Activated CD8-positive, alpha-beta memory T cell treated with anti-CD3 and anti-CD28 coated beads, Interleukin-2, amount 50 U/mL, for 4 hours (primary cell): ENCODE measurements around the gene OR51S1.
"Not testable (repeated sequence)": the region's sequence is repeated elsewhere in the genome, so short reads cannot be mapped to it uniquely, and the experiment has no call there.

ENCODE experiments used
- DNase-seq: peaks from one replicate; pipeline ENCODE4 v3.0.0-alpha.2; 2020

Gene OR51S1, protein sequence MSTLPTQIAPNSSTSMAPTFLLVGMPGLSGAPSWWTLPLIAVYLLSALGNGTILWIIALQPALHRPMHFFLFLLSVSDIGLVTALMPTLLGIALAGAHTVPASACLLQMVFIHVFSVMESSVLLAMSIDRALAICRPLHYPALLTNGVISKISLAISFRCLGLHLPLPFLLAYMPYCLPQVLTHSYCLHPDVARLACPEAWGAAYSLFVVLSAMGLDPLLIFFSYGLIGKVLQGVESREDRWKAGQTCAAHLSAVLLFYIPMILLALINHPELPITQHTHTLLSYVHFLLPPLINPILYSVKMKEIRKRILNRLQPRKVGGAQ

DNA sequence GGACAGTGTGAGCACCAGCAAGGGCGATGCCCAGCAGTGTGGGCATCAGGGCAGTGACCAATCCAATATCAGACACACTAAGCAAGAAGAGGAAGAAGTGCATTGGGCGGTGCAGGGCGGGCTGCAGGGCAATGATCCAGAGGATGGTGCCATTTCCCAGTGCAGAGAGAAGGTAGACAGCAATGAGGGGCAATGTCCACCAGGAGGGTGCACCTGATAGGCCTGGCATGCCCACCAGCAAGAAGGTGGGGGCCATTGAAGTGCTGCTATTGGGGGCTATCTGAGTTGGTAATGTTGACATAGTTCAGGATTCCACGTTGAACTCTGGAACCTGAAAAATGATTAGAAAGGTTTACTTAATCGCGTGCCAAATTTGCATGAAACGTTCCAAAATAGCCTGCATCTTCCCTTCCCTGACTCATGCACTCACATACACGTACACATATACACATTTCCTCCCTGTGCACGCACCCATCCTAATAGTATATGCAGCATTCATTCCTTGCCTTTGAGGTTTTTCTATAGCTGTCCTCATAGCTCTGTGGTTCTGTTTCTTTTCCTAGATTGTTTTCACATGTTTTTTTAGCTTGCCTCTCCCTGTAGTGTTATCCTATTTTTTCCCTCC lies at the start of gene OR51S1:
Gene OR51S1 (minus strand): TSS at position 301 of the 625 bp plus-strand sequence. CDS start 0 bp downstream, at position 301.
- no peak for DNase-seq

DNA sequence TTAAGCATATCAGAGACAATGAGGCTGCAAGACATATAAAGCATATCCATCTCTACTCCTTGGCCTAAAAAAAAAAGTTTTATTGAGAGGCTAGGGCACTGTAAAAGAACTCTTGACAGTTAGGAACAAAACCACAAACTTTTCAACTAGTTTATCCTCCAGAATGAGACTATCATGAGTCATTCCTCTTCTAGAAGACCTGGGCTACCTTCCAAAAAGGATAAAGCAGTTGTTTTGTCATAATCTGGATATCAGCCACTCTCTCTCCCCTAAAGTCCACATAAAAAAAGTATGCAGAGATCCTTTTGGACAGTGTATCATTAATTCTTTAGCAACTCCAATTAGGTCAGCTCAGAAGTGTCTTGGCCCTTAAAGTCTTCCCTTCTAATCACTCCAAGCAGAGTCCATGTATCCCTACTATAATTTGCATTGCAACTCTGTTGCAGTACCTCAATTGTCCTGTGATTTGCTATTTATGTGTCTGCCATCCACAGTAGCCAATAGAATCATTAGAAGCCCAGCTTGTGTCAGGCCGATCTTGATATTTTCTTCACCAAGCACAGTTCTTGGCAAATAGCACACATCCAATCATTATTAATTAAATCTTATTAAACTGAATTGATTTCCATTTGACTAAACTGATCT lies 43.1 kb upstream of the OR51S1 start:
- DNase-seq: no peak

DNA sequence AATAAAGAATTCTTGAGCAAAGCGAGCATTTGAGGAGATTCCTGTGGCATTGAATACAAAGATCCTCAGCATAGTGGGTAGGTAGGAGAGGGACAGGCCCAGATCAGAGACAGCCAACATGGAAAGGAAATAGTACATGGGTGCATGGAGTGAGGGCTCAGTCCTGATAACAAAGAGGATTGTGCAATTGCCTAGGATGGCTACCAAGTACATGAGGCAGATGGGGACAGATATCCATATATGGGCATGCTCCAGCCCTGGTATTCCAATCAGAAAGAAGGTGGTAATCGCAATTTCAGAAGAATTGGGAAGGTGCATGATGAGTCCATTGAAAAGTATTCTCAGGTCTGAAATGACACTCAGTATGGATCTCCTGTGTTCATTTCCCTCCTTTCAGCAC lies 41.3 kb upstream of the OR51S1 start:
- no peak for DNase-seq

DNA sequence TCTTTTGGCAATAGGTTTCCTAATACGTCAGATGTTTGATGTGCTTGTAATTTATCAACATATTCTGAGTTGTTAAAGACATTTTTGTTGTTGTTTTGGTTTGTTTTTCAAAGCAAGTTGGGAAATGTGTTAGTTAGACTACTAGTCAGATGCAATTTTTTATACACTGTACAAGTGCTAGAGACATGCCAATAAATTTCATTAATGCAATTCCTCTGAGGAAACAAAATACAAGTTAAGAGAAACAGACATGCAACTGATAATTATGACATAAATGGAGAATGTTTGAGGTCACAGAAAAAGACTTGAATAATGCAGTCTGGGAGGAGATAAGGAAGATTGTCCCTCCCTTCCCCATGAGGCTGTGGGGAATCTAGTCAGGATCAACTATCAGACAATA lies 38.6 kb upstream of the OR51S1 start:
- DNase-seq: no peak

DNA sequence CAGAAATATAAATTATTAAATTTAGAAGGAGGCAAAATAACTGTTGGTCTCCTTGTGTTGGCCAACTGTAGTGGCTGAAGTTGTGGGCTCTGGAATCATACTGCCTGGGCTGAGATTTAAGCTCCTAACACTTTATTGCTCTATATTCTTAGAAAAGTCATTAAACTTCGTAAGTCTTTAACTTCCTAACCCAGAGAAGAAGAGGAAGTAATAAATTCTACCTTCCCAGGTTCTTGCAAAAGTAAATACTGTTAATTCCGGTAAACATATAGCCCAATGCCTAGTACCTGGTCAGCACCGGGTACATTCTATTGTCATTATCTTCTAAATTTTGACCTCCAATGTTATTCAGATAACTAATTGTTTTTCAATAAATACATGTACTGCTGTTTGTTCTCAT lies 37.2 kb upstream of the OR51S1 start:
- no peak for DNase-seq

DNA sequence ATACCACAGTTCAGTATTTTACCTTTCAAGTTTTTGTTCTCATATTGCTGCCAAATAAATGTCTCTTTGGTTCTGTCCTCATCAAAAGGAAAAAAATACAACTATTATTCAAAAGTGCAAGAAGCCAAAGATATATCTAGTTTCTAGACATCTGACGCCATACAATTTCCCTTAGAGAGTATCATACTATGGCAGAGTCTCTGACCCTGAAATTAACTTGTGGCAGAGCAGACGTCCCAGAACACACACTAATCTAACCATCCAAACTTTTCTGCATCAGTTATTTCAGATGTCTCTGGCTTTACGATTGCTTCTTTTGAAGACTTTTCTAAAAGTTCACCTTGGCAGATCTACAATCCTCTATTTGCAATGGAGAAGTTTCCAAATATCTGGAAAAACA lies 35.4 kb upstream of the OR51S1 start:
- DNase-seq: no peak

DNA sequence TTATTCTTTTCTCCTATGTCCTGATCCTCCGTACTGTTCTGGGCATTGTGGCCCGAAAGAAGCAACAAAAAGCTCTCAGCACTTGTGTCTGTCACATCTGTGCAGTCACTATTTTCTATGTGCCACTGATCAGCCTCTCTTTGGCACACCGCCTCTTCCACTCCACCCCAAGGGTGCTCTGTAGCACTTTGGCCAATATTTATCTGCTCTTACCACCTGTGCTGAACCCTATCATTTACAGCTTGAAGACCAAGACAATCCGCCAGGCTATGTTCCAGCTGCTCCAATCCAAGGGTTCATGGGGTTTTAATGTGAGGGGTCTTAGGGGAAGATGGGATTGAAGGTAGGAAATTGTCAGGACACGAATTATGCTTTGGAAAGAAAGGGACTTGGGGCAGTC lies 33.5 kb upstream of the OR51S1 start:
- no peak for DNase-seq

DNA sequence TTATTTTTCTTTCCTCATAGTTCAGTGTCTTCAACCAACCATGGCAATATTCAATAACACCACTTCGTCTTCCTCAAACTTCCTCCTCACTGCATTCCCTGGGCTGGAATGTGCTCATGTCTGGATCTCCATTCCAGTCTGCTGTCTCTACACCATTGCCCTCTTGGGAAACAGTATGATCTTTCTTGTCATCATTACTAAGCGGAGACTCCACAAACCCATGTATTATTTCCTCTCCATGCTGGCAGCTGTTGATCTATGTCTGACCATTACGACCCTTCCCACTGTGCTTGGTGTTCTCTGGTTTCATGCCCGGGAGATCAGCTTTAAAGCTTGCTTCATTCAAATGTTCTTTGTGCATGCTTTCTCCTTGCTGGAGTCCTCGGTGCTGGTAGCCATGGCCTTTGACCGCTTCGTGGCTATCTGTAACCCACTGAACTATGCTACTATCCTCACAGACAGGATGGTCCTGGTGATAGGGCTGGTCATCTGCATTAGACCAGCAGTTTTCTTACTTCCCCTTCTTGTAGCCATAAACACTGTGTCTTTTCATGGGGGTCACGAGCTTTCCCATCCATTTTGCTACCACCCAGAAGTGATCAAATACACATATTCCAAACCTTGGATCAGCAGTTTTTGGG lies 33.0 kb upstream of the OR51S1 start, which contains the start of gene OR51T1:
Gene OR51T1 (plus strand): TSS at position 41 of the 641 bp plus-strand sequence. CDS start 0 bp downstream, at position 41.
- DNase-seq: no peak

DNA sequence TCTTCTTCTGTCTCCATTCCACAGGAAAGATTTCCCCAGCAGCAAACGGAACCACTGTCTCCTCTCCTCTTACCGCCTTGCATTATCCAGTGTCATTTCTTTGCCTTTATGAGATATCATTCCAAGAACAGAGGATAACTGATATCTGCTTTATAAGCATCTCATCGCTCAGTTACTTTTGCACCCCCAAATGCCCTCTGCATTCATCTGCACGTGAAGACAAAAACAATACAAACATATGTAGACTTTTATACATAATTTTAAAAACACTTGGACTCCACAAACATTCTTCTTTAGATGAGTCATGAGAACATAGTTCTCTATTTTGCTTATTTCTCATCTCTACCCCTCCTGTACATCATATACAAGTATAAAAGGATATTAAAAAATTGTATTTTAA lies 32.2 kb upstream of the OR51S1 start:
- no peak for DNase-seq

DNA sequence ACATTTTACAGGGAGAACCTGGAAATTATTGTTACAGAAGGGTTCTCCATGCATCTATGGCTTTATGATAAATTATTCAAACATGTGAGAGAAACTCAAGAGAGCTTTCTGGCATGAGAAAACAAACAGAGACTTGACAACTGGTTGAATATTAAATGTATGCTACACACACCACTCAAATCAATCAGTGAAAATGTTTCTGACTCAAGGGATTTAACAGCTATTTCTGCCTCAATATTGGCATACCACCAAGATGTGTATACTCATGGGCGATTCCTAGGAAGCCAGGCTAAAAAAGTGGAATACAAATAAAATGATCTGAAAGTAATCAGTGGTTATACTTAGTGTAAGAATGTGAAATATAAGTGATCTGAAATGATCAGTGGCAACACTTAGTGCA lies 16.8 kb upstream of the OR51S1 start:
- no peak for DNase-seq

DNA sequence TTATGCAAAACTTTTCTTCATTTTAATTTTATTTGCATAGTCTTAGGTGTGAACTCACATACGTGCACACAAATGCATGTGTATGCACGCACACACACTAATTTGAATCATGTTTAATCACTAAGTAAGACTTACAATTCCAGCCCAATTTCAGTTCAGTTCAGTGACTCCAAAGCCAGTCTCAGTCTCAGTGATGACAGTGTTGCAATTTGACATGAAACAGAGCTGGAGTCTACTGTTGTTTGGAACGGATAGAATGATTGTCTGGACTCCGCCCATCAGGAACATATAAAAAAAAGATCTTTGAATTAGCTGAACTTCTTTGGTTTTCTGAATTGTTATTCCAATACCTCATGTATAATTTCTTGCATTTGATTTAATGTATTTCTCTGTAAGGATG lies 14.9 kb upstream of the OR51S1 start:
- no peak for DNase-seq

DNA sequence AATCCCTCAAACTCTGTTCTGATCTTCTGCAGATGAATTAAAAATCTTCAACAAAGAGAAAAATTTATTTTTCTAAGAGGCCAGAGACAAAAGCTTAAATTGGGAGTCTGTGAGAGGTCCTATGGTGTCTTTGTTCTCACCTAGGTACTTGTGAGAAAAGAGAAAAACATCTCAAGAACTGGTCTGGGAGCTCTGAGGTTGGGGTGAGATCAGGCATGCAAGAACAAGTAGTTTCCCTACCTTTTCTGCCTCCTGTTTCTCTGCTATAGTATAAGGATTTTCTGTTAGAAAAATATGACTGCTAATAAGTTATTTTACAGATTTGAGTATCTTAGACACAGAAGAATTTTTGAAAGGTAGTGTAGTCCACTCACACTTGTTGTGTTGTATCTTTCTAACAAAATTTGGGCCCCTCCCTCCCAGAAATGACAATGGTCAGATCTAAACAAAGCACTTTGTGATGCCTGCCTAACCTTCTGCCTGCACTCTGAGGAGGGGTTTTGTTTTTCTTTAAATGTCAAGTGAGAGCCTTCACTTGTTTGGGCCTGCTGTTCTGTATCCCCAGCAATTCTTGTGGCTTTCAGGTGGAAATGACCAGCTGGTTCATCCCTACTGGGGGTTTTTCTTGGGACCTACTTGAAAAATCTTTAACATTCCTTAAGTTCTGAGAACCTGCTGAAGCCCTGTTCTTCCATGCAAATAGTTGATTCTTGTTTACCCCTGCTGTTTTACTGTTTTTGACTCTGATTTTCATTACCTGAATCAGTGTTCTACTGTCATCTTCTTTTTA lies 13.6 kb upstream of the OR51S1 start:
- no peak for DNase-seq

DNA sequence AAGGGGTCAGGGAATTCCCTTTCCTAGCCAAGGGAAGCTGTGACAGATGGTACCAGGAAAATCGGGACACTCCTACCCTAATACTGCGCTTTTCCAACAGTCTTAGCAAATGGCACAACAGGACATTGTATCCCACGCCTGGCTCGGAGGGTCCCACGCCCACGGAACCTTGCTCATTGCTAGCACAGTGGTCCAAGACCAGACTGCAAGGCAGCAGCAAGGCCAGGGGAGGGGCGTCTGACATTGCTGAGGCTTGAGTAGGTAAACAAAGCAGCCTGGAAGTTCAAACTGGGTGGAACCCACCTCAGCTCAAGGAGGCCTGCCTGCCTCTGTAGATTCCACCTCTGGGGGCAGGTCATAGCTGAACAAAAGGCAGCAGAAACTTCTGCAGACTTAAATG lies 5.3 kb upstream of the OR51S1 start:
- not testable (repeated sequence) for DNase-seq

DNA sequence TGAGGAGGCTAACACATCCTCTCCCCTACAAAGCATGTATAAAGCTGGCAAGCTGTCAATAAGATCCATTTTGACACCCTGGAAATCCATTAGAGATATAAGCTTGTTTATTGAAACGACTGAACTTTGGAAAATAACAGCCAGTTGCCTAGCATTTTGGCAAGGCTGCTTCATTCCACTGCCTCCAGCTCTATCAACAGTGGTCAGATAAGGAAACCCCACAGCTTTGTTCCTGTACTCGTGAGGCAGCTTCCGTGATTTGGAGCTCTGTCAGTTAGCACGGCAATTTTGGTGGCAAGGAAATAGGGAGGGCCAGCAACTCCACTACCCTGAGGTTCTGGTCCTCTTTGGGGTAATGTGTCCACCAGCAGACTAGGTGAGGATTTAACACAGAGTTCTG lies 2.0 kb upstream of the OR51S1 start:
- no peak for DNase-seq

DNA sequence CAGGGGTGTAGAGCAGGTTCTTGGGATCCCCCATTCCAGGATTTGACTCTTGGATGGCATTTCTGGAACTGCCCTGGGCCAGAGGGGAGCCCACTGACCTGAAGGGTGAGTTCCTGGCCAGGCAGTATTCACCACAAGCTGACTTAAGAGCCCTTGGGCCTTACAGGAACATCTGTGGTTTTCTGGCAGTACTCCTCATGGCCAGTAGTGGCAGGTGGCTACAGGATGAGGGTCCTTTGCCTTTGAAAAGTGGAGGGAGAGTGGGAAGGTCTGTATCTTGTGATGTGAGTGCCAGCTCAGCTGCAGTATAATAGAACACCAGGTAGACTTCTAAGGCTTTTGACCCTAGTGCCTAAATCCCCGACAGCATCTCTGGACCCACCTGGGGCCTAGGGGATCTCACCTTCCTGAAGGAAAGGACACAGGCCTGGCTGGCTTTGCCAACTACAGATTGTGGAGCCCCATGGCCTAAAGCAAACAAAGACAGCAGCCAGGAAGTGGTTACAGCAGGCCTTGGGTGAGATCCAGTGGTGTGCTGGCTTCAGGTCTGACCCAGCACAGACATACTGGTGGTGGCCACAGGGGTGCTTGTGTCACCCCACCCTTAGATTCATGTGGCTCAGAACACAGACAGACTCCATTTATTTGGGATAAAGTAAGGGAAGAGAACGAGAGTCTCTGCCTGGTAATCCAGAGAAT lies 9.0 kb downstream of the OR51S1 start:
- DNase-seq: no peak

DNA sequence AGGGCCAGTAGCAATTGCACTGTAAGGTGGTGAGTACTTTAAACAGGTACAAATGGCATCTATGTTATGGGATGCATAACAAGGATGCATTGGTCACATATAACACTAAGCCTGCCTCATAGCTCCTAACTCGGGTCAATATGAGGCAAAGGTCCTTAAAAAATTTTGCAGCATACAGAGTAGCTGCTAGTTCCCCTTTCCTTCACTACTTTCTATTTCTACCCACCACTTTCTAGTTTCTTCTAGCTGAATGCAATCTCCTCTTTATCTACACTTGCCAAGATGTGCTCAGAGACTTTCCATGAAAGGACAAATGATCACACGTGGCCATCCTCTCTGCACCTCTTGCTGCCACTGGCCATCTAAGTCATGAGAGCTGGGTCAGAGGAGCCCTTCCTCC lies 18.1 kb downstream of the OR51S1 start:
- DNase-seq: no peak

DNA sequence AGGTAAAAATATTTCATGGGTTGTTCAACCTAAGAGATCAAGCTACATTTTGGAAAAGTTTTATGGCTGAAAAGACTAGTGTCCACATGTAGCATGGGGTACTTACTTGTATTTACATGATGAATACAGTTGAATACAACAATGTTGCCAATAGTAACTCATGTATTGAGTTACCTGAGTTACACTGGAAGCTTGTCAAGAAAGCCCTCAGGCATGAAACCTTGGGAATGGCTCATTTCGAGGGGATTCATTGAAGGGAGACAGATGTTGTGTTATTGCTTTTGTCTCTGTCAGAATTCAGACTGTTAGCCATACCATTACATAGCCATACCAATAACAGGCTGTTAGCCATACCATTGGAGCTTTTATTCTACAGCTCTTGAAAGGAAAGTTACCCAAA lies 18.7 kb downstream of the OR51S1 start:
- no peak for DNase-seq

DNA sequence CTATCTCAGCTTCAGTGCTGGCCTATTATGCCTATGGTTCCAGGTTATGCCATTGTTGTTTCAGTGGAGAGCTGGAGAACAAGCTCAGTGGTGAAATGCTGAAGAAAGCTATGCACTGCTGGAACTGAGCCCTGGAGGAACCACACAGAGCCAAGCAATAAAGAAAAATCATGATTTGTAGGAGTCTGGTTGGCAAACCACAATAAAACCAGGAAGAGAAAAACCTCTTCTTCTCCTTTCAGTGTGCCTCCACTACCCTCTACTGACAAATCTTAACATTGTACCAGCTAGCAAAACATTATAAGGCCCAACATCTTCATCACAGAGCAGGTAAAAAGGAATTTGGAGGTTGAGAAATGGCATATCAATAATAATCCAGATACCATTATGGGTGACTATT lies 22.6 kb downstream of the OR51S1 start:
- DNase-seq: no peak

DNA sequence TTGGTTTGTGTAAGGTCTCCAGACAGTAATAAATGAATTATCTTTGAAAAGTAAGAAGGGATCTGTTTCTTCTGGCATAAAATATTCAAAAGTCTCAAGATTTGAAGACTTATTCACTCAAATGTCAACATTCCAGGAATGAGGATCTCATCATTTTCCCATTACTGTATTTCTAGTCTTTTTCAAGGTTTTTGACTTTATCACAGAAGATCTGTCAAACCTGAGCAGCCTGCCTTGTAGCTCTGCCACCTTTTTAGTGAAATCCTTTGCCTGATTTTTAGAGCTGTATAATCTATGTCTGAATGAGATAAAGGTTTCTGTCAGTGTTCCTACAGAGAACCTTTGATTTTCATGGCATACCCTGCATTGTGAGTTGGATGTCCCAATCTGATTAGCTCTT lies 23.9 kb downstream of the OR51S1 start:
- no peak for DNase-seq

DNA sequence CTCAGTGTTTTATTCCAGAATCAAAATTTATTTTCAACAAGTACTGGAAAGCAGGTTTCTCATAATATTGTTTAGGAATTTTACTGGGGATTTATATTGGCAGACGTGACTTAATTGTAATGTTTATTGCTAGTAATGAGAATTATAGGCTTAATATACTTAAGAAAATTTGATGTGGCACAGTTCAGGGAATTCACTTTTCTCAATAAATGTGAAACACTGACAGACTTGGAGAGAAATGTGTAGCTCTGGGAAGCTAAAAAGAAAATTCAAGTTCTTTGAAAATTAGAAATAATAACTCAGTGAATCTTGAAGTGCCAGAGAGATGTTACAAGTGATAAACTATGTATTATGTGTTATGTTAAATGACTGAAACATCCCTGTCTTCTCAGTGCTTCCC lies 28.0 kb downstream of the OR51S1 start, which contains the start of gene OR51F2:
Gene OR51F2 (plus strand): TSS at position 301 of the 400 bp plus-strand sequence. CDS start 101 bp downstream, outside the sequence.
- no peak for DNase-seq

DNA sequence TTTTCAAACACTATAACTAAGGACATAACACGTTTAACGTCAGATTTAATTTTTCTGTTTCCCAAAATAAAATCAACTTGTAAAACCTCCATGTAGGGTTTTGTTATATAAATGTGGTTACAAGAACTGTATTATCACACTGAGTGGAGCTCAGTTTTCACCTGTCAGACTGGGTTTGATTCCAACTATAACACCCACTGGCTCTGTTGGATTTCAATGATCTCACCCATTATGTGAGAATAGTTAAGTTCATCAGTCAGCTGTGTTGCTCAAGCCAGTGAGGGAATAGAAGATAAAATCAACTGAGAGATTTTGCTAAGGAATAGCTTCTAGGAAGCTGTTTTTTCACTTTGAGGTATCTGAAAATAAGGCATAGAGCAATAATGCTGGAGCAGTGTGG lies 39.8 kb downstream of the OR51S1 start:
- no peak for DNase-seq

DNA sequence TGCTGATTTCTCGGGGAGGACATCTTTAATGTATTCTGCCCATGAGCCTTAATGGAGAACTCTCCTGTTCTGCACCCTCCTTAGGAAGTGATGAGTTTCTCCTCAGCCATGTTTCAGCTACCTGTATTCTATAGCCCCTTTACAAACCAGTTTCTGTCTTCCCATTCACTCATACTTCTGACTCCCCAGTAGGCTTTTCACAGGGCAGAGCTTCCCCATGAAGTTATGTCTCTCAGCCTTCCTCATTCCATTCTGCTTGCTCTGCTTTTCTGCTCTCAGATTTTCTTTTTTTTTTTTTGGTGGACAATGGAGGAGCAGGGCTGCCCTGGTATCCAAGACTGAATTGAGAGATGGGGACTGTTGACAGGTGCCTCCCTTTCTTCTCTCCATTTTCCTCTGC lies 40.5 kb downstream of the OR51S1 start:
- DNase-seq: no peak
